GM12891 (cell line): Measurements from ENCODE around the gene CAMTA1.

Experiments used
- POLR2A ChIP-seq: IDR thresholded peaks from 2 replicates; pipeline ENCODE4 v1.6.1; 2011; ENCODE audit warnings: low read depth, low read length, control low read depth
- POLR2AphosphoS5 ChIP-seq: IDR thresholded peaks from 2 replicates; pipeline ENCODE4 v1.6.1; 2011; ENCODE audit warnings: low read depth, low read length, control low read depth

DNA sequence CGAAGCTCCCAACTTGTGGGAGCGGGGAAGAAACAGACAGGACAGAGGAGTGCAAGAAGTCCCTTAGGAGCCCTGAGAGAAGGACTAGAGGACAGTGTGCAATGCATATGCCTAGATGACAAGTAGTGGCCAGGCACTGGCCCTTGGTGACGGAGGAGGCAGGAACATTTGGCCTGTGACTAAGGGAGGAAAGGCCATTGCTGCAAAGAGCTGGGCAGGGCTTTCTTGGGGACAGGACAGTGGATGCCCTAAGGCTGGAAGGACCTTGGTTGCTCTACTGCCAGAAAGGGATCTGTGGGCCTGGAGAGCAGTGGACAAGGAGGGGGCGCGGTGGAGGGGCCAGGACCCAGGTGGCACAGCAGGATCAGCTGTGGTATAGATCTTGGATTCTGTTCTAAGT lies 481.3 kb downstream of the CAMTA1 start:
- TF ChIP-seq POLR2A (no peak), POLR2AphosphoS5 (no peak)
